GM12864 (cell line): ENCODE measurements around the gene FARP1.

Experiments used
- DNase-seq: peaks from one replicate; pipeline ENCODE4 v3.0.0-alpha.2; 2011; ENCODE audit warnings: low read depth
- H3K4me3 ChIP-seq: 2 replicates; pipeline ENCODE4 v1.5.1; 2011; ENCODE audit warnings: mild to moderate bottlenecking, low read depth, low read length, control low read depth
- CTCF ChIP-seq: IDR thresholded peaks from 2 replicates; pipeline ENCODE4 v1.5.1; 2011; ENCODE audit warnings: low read depth, mild to moderate bottlenecking, moderate library complexity, low read length, control low read depth, inconsistent platforms; ENCODE audit errors: missing control alignments

The FARP1 gene

GRCh38 chr13:98450539-98451111 is 307.7 kb downstream of the FARP1 start:
- DNase-seq, result no peak
- no peak for TF ChIP-seq CTCF
- H3K4me3 ChIP-seq, result no peak overlapping the region

GRCh38 chr13:98451676-98452470 is 309.0 kb downstream of the FARP1 start:
- no peak for DNase-seq
- no peak overlapping the region for H3K4me3 ChIP-seq
- TF ChIP-seq CTCF, result no peak

- TF ChIP-seq CTCF, result no peak
- no peak for DNase-seq
- H3K4me3 ChIP-seq, result no peak overlapping the region
Observed at GRCh38 chr13:98452851-98453843, 310.3 kb downstream of the FARP1 start.

- DNase-seq, result no peak
- TF ChIP-seq CTCF, result no peak
- no peak overlapping the region for H3K4me3 ChIP-seq
Observed at GRCh38 chr13:98454389-98454881, 311.5 kb downstream of the FARP1 start.

GRCh38 chr13:98456413-98456845 is 313.5 kb downstream of the FARP1 start:
- no peak for DNase-seq
- TF ChIP-seq CTCF, result no peak
- H3K4me3 ChIP-seq, result no peak overlapping the region

- TF ChIP-seq CTCF, result no peak
- no peak overlapping the region for H3K4me3 ChIP-seq
Observed at GRCh38 chr13:98457053-98457452, 314.2 kb downstream of the FARP1 start.

More at GRCh38 chr13:98457053-98457452, 314.2 kb downstream of the FARP1 start:
- DNase-seq, result no peak
